Astrocyte (in vitro differentiated cells and primary cell): ENCODE measurements around the gene GIMAP8. TPM values are rescaled to one million over a fixed set of nuclear protein-coding genes. Genes with fewer than 3 reads are reported as not detected.

Experiments used
- DNase-seq: peaks from one replicate; pipeline ENCODE4 v3.0.0-alpha.2; 2010; ENCODE audit warnings: low read depth
- FAIRE-seq: peaks from 2 replicates; lab custom pipeline; 2011; peaks lifted over from hg19 to GRCh38; lab: Jason Lieb, UNC
- H2AFZ ChIP-seq: 2 replicates; pipeline ENCODE4 v1.6.0; 2012; ENCODE audit warnings: low read depth, low read length, inconsistent platforms
- H3K27ac ChIP-seq: 2 replicates; pipeline ENCODE4 v1.5.1; 2011; ENCODE audit warnings: low read depth, low read length, inconsistent platforms
- H3K27me3 ChIP-seq: 2 replicates; pipeline ENCODE4 v1.6.0; 2011; ENCODE audit warnings: low read length, inconsistent platforms; ENCODE audit not compliant: insufficient read depth
- H3K36me3 ChIP-seq: 2 replicates; pipeline ENCODE4 v1.5.1; 2011; ENCODE audit warnings: low read length, inconsistent platforms; ENCODE audit not compliant: insufficient read depth
- H3K4me1 ChIP-seq: 2 replicates; pipeline ENCODE4 v1.5.1; 2011; ENCODE audit warnings: low read length, inconsistent platforms; ENCODE audit not compliant: insufficient read depth
- H3K4me2 ChIP-seq: 2 replicates; pipeline ENCODE4 v1.6.0; 2012; ENCODE audit warnings: low read length, inconsistent platforms
- H3K4me3 ChIP-seq: 2 replicates; pipeline ENCODE4 v1.5.1; 2011; ENCODE audit warnings: low read depth, mild to moderate bottlenecking, low read length, inconsistent platforms; ENCODE audit not compliant: insufficient read depth
- H3K79me2 ChIP-seq: 2 replicates; pipeline ENCODE4 v1.6.0; 2012; ENCODE audit warnings: mild to moderate bottlenecking, low read length, inconsistent platforms; ENCODE audit not compliant: insufficient read depth
- H3K9ac ChIP-seq: 2 replicates; pipeline ENCODE4 v1.6.0; 2012; ENCODE audit warnings: mild to moderate bottlenecking, low read length, inconsistent platforms
- H3K9me3 ChIP-seq: 2 replicates; pipeline ENCODE4 v1.5.1; 2012; ENCODE audit warnings: low read depth, mild to moderate bottlenecking, low read length, inconsistent platforms; ENCODE audit not compliant: insufficient read depth
- H4K20me1 ChIP-seq: 2 replicates; pipeline ENCODE4 v1.6.0; 2012; ENCODE audit warnings: low read length, inconsistent platforms; ENCODE audit not compliant: insufficient read depth
- H3K27ac Mint-ChIP-seq: one replicate; pipeline ENCODE4 v1.8.0; 2021; ENCODE audit warnings: mild to moderate bottlenecking, mixed read lengths; ENCODE audit not compliant: unreplicated experiment
- H3K27me3 Mint-ChIP-seq: one replicate; pipeline ENCODE4 v1.8.0; 2021; ENCODE audit warnings: low read depth, mixed read lengths; ENCODE audit not compliant: unreplicated experiment
- H3K36me3 Mint-ChIP-seq: one replicate; pipeline ENCODE4 v1.8.0; 2021; ENCODE audit warnings: low read depth, mixed read lengths; ENCODE audit not compliant: unreplicated experiment
- H3K4me1 Mint-ChIP-seq: one replicate; pipeline ENCODE4 v1.8.0; 2021; ENCODE audit warnings: low read depth, mixed read lengths; ENCODE audit not compliant: unreplicated experiment
- H3K4me3 Mint-ChIP-seq: one replicate; pipeline ENCODE4 v1.8.0; 2021; ENCODE audit warnings: mild to moderate bottlenecking, moderate library complexity, mixed read lengths; ENCODE audit not compliant: unreplicated experiment
- H3K9me3 Mint-ChIP-seq: one replicate; pipeline ENCODE4 v1.8.0; 2021; ENCODE audit warnings: mild to moderate bottlenecking, mixed read lengths; ENCODE audit not compliant: unreplicated experiment
- CTCF ChIP-seq: IDR thresholded peaks from 2 replicates; pipeline ENCODE4 v1.5.1; 2011; ENCODE audit warnings: low read depth, mild to moderate bottlenecking, inconsistent platforms, low read length, moderate library complexity; ENCODE audit not compliant: insufficient read depth
- EZH2 ChIP-seq: IDR thresholded peaks from 2 replicates; pipeline ENCODE4 v1.6.1; 2012; ENCODE audit warnings: mild to moderate bottlenecking, low read length, inconsistent platforms; ENCODE audit not compliant: insufficient read depth
- total RNA-seq: library from RNA; stranded (reverse); gene quantifications from 2 replicates; pipeline ENCODE4 v1.2.1, GENCODE V29; 2021

GIMAP8 gene
- total RNA-seq, 1 donor from 2014 or later = not detected

- DNase-seq = no peak
- no peak for TF ChIP-seq CTCF
- TF ChIP-seq EZH2 = no peak
- FAIRE-seq = no peak
- H3K4me1 Mint-ChIP-seq = peaks cover 4% of the 10 kb centered on the region
- H3K27ac Mint-ChIP-seq = no peak overlapping the region
- Histone ChIP-seq H3K79me2 (no peaks in the 10 kb centered on the region), H3K4me2 (no peak overlapping the region), H4K20me1 (no peaks in the 10 kb centered on the region), H3K27ac (no peak overlapping the region), H3K9me3 (peaks cover 5% of the 10 kb centered on the region), H3K9ac (no peak overlapping the region), H3K36me3 (no peaks in the 10 kb centered on the region), H3K27me3 (peaks cover 2% of the 10 kb centered on the region), H3K4me3 (no peak overlapping the region), H3K4me1 (no peaks in the 10 kb centered on the region), H2AFZ (no peak overlapping the region)
- H3K27me3 Mint-ChIP-seq = peaks cover 7% of the 10 kb centered on the region
- peaks cover 22% of the 10 kb centered on the region for H3K9me3 Mint-ChIP-seq
- H3K4me3 Mint-ChIP-seq = no peak overlapping the region
- H3K36me3 Mint-ChIP-seq = no peaks in the 10 kb centered on the region
Observed at GRCh38 chr7:150444674-150445365, 5.6 kb upstream of the GIMAP8 start.

- Mint-ChIP-seq H3K4me1 (peaks cover 2% of the 10 kb centered on the region), H3K4me3 (no peak overlapping the region), H3K36me3 (peaks cover 2% of the 10 kb centered on the region), H3K27me3 (peaks cover 23% of the 10 kb centered on the region), H3K9me3 (peaks cover 17% of the 10 kb centered on the region), H3K27ac (no peak overlapping the region)
- H4K20me1 ChIP-seq = no peaks in the 10 kb centered on the region
- no peak overlapping the region for H3K4me2 ChIP-seq
- no peaks in the 10 kb centered on the region for H3K36me3 ChIP-seq
- no peak overlapping the region for H3K9ac ChIP-seq
- H3K4me3 ChIP-seq = no peak overlapping the region
- peaks cover 3% of the 10 kb centered on the region for H3K9me3 ChIP-seq
- no peak for TF ChIP-seq EZH2
- TF ChIP-seq CTCF = no peak
- no peaks in the 10 kb centered on the region for H3K4me1 ChIP-seq
- DNase-seq (peak; percentile 8), FAIRE-seq (no peak)
- H3K79me2 ChIP-seq = no peaks in the 10 kb centered on the region
- peaks cover 4% of the 10 kb centered on the region for H3K27me3 ChIP-seq
- H2AFZ ChIP-seq = no peak overlapping the region
- H3K27ac ChIP-seq = no peak overlapping the region
Observed at GRCh38 chr7:150446288-150446938, 4.0 kb upstream of the GIMAP8 start.
